ENCODE measurements around the gene SLC25A47.
"Not testable (repeated sequence)": the region's sequence is repeated elsewhere in the genome, so short reads cannot be mapped to it uniquely, and the experiment has no call there.

Gene SLC25A47

GRCh38 chr14:100279563-100279962 is 43.6 kb upstream of the SLC25A47 start:
- no peak for TF ChIP-seq CTCF (IDR thresholded peaks at IDR 0.05; ENCODE audit: low read depth, low read length)
- no peak overlapping the region for H3K4me3 ChIP-seq (ENCODE audit: low read depth, low read length)
- DNase-seq: no peak
- H3K36me3 ChIP-seq: peaks cover 41% of the 10 kb centered on the region
- no peaks in the 10 kb centered on the region for H3K27me3 ChIP-seq (ENCODE audit: insufficient read depth, low read depth, severe bottlenecking)
- no peak overlapping the region for H3K27ac ChIP-seq
- H3K9me3 ChIP-seq (ENCODE audit: severe bottlenecking): no peaks in the 10 kb centered on the region

GRCh38 chr14:100281286-100282082 is 41.7 kb upstream of the SLC25A47 start:
- H3K4me3 ChIP-seq (ENCODE audit: low read depth, low read length): no peak overlapping the region
- no peak overlapping the region for H3K27ac ChIP-seq
- TF ChIP-seq CTCF (IDR thresholded peaks at IDR 0.05; ENCODE audit: low read depth, low read length): no peak
- peaks cover 23% of the 10 kb centered on the region for H3K36me3 ChIP-seq
- no peaks in the 10 kb centered on the region for H3K9me3 ChIP-seq (ENCODE audit: severe bottlenecking)
- no peak for DNase-seq
- no peaks in the 10 kb centered on the region for H3K27me3 ChIP-seq (ENCODE audit: insufficient read depth, low read depth, severe bottlenecking)

GRCh38 chr14:100282083-100282350 is 41.1 kb upstream of the SLC25A47 start:
- no peak for TF ChIP-seq CTCF (IDR thresholded peaks at IDR 0.05; ENCODE audit: low read depth, low read length)
- H3K9me3 ChIP-seq (ENCODE audit: severe bottlenecking): no peaks in the 10 kb centered on the region
- DNase-seq: no peak
- H3K4me3 ChIP-seq (ENCODE audit: low read depth, low read length): no peak overlapping the region
- H3K36me3 ChIP-seq: peaks cover 18% of the 10 kb centered on the region
- H3K27me3 ChIP-seq (ENCODE audit: insufficient read depth, low read depth, severe bottlenecking): no peaks in the 10 kb centered on the region
- H3K27ac ChIP-seq: no peak overlapping the region

- no peak overlapping the region for H3K4me3 ChIP-seq (ENCODE audit: low read depth, low read length)
- DNase-seq: no peak
- H3K27me3 ChIP-seq (ENCODE audit: insufficient read depth, low read depth, severe bottlenecking): no peaks in the 10 kb centered on the region
- no peak for TF ChIP-seq CTCF (IDR thresholded peaks at IDR 0.05; ENCODE audit: low read depth, low read length)
- no peaks in the 10 kb centered on the region for H3K9me3 ChIP-seq (ENCODE audit: severe bottlenecking)
- peaks cover 10% of the 10 kb centered on the region for H3K36me3 ChIP-seq
- no peak overlapping the region for H3K27ac ChIP-seq
Measured at GRCh38 chr14:100282766-100283419, 40.2 kb upstream of the SLC25A47 start.

GRCh38 chr14:100283436-100283835 is 39.7 kb upstream of the SLC25A47 start:
- H3K4me3 ChIP-seq (ENCODE audit: low read depth, low read length); H3K27ac ChIP-seq; H3K36me3 ChIP-seq; H3K27me3 ChIP-seq (ENCODE audit: insufficient read depth, low read depth, severe bottlenecking); H3K9me3 ChIP-seq (ENCODE audit: severe bottlenecking); DNase-seq: not testable (repeated sequence)

- peak overlapping the region; percentile 77 for H3K4me3 ChIP-seq (ENCODE audit: low read depth, low read length)
- H3K27ac ChIP-seq: peak overlapping the region; percentile 95
- peaks cover 9% of the 10 kb centered on the region for H3K36me3 ChIP-seq
- no peaks in the 10 kb centered on the region for H3K9me3 ChIP-seq (ENCODE audit: severe bottlenecking)
- no peaks in the 10 kb centered on the region for H3K27me3 ChIP-seq (ENCODE audit: insufficient read depth, low read depth, severe bottlenecking)
- DNase-seq: peak; percentile 37
- no peak for TF ChIP-seq CTCF (IDR thresholded peaks at IDR 0.05; ENCODE audit: low read depth, low read length)
Measured at GRCh38 chr14:100283984-100284881, 38.9 kb upstream of the SLC25A47 start.

Data from WERI-Rb-1 (cell line).